Activated T-helper 9 cell treated with anti-CD3 and anti-CD28 coated beads, Interleukin-2, amount 50 U/mL, for 16 hours (primary cell): ENCODE data around the gene MAB21L4.

Experiments used
- DNase-seq: peaks from one replicate; pipeline ENCODE4 v3.0.0-alpha.2; 2020; ENCODE audit warnings: low read depth

MAB21L4 gene

GRCh38 chr2:240894006-240894405 is 1.9 kb downstream of the MAB21L4 start:
- DNase-seq, result no peak

DNA sequence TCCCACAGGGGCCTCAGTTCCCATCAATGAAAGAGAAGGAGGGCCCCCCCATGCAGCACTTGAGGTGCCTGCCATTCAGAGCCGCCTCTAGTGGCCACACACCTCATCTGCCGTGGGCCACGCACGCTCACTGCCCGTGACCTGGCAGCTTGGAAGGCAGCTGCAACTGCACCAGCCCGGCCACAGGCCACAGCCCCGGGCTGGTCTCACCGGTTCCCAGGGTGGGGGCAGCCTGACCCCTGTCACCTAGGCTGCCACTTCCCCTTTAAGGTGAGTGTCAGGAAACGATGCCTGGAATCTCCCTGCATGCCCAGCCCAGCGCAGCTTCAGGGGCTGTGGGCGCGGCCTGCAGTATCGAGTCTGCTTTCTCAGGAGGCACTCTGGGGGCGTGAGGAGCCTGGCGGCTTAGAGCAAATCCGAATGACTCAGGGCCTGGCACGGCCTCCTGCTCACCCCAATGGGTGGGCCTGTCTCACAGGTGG is 2.6 kb downstream of the MAB21L4 start:
- DNase-seq, result no peak

GRCh38 chr2:240892925-240893324 is 3.0 kb downstream of the MAB21L4 start:
- no peak for DNase-seq

GRCh38 chr2:240892356-240892755 is 3.6 kb downstream of the MAB21L4 start:
- no peak for DNase-seq

DNA sequence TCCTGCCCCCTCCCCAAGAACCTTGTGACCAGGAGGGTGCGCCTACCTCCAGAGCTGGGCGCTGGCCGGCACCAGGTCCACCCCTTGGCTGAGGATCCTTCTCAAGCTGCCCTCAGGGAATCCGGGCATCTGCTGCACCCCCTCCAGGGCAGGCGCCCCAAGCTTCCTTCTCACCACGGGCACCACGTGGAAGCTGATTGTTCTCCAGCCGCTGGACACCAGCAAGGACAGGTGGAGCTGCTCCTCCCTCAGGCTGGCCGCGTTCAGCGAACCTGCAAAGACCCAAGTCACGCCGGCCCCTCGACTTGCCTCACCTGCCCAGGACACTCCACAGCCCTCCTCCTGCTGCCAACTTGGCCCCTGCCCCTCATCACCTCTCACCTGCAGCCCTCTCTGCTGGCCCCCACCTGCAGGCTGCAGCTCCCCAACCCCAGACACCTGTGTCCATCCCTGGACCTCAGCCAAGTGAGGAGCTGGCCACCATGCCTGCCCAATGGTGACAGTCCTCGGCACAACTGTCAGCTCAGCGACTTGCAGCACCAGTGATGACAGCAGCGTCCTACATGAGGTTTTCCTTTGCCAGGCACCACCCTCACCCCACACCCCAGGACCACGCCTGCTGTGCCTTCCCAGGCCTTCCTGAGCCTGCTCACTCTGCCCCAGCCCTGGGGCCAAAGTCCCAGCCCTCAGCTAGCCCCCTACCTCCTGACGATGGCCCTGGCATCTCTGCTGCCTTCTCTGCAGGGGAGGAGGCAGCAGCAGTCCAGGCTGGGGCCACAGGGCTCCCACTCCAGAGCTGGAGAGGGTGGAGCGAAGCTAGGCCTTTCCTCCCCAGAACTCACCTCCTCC is 4.2 kb downstream of the MAB21L4 start:
- DNase-seq, result no peak

GRCh38 chr2:240890691-240891090 is 5.3 kb downstream of the MAB21L4 start:
- DNase-seq, result no peak

GRCh38 chr2:240889601-240890560 is 6.1 kb downstream of the MAB21L4 start:
- no peak for DNase-seq

DNA sequence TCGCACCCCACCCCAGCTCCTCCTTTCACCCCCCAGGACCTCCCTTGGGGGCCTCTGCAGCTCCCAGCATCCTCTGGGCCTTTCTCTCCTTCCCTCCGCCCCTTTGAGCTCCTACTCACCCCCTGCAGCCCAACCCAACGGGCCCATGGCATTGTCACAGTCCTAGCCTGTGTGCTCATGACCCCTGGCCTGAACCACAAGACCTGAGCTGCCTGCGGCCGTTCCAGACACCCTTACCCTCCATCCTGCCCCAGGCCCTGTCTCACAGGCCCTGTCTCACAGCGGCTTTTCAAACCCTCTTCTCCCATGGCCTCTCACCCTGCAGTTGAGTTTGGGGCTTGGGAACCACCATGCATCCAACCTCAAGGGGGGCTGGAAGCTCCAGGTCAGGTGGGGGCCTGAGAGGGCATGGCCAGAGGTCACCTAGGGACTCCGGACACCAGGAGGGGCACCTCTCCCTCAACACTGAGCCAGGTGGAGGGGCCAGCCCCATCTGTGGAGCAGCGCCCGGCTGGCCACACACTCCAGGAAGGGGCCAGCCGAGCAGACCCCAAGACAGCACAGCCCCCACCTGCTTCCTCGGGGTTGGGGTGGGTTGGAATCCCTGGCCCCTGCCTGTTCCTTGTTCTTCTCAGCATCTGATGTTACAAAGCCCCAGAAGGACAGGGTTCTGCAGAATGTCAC is 6.9 kb downstream of the MAB21L4 start:
- DNase-seq, result no peak

DNA sequence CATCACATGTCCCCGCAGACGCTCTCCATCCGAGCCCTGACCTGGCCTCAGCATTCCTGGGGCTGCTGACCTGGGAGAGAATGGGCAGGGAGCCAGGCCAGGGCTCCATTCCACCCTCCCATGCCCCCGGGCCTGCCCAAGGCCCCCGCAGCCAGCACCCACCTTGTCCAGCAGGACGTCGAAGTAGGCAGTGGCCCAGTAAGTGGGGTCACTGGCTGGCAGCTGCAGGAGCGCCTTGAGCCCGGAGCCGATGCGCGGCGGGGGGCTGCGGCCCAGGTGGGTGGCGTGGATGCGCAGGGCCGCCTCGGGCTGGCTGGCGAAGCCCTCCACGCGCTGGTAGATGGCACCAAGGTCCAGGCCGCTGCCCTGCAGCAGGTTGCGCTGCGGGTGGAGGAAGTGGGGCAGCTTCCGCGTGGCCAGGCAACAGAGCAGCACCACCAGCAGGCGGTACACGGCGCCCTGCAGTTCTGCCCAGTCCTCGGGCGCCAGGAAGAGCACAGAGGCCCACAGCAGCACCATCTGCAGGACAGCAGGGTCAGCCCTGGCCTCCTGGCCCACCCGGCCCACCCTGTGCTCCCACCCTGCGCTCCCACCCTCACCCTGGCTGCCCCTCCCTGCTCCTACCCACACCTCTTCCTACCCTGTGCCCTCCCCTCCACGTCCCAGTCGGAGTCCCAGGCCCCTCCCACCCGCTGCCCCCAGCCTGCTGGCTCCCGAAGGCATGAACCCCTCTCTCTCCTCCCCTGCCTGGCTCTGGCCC is 7.6 kb downstream of the MAB21L4 start:
- no peak for DNase-seq

- DNase-seq, result no peak
Measured at GRCh38 chr2:240887631-240888030, 8.3 kb downstream of the MAB21L4 start.

- no peak for DNase-seq
Measured at GRCh38 chr2:240886678-240887609, 9.0 kb downstream of the MAB21L4 start.

DNA sequence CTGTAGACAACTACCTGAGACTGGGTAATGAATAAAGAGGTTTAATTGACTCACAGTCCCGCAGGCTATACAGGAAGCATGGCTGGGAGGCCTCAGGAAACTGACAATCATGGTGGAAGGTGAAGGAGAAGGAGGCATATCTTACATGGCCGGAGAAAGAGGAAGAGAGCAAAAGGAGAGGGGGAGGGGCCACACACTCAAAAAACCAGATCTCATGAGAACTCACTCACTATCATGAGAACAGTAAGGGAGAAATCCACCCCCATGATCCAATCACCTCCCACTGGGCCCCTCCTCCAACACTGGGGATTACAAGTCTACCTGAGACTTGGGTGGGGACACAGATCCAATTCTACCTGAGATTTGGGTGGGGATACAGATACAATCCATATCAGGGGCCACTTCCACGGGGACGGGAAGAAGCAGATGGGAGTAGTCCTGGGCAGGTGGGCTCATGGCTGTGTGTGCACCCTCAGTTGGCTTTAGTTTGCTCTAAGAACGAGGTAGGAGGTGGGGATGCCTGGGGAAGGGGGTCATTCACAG is 9.9 kb downstream of the MAB21L4 start:
- no peak for DNase-seq

GRCh38 chr2:240885566-240885965 is 10.4 kb downstream of the MAB21L4 start:
- no peak for DNase-seq

- no peak for DNase-seq
Measured at GRCh38 chr2:240884745-240885144, 11.2 kb downstream of the MAB21L4 start.

DNA sequence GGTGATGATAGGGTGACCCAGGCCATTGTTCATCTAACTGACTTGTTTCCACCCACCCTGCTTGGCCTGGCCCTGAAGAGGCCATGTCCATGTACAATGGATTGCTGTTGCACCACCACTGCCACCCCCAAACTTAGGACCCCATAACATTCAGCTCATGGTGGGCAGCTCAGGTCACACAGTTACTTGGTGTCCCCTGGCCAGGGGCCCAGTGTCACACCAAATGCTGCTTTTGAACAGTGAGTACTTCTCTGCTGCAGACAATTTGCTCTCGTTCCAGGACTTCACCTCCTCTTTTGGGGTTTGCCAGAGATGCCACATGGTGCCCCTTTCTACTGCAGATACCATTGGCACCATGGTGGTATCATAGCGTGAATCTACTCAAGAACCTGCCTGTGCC is 11.7 kb downstream of the MAB21L4 start:
- DNase-seq, result no peak

DNA sequence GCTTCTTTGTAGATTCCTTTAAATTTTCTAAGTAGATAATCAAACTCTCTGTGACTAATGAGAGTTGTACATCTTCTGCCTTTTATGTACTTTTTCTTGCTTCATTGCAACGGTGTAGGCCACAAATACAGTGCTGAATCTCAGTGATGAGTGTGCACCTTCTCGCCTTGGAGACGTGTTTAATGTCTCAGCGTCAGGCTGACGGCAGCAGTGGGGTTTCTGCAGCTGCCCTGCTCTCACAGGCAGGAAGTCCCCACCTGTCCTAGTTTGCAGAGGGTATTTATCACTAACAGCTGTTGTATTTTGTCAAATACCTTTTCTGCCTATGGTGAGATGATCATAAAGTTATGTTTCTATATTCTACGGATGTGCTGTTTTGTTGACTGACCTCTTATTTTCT is 14.0 kb downstream of the MAB21L4 start:
- DNase-seq, result no peak

GRCh38 chr2:240879105-240879504 is 16.9 kb downstream of the MAB21L4 start:
- DNase-seq, result no peak

- DNase-seq, result no peak
Measured at GRCh38 chr2:240878341-240878936, 17.5 kb downstream of the MAB21L4 start.

DNA sequence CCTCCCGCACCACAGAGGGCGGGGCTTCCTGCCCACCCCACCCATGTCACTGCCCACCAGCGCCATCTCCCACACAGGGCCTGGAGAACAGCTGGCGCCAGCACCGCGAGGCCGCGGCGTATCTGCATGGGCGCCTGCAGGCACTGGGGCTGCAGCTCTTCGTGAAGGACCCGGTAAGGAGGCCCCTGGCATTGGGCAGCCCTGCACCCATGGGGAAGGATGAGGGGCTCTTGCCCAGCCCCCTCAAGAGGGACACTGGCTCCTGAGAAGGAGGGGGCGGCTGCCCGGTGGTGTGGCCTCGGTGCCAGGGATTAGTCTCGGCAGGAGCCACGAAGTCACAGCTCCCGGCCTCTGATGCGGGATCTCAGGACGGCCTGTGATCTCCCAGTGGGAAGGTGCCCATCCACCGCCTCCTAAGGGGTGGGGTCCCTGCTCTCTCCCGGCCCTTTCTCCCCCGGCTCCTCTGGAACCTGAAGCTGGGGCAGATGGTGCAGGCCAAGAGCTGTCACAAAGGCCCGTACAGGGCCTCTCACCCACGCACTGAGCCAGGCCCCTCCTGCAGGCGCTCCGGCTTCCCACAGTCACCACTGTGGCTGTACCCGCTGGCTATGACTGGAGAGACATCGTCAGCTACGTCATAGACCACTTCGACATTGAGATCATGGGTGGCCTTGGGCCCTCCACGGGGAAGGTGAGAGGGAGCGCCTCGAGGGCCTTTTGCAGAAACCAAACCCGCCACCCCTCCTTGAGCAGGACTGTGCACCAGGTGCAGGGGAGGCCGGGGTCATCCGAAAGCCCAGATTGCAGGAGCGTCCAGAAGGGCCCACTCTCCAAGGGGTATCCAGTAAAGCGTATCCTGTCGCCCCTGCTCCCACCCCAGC is 18.3 kb downstream of the MAB21L4 start:
- DNase-seq, result no peak
